Activated T-cell treated with anti-CD3 and anti-CD28 coated beads, Interleukin-2, amount 50 U/mL, for 48 hours (primary cell): Measurements from ENCODE around the gene PHLPP1.

Experiments used
- DNase-seq, 2 experiments: peaks; one replicate each; pipeline ENCODE4 v3.0.0-alpha.2; 2020

The PHLPP1 gene

DNA sequence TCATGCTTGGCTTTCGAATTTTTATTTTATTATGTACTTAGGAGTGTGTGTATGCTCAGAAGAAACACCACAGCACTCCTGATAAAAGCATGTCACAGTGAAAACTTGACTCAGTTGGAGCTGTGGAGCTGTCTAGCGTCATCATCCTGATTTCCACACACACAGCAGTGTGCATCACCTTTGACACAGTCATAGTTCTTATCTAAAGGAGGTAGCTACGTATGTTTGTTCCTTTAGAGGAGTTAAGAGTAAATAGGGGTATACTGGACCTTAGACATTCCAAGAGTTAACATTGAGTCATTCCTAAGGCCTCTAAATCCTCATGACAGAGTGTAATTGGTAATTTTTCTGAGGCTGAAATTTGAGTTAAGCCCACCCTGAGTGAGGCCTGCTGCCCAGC, 96.9 kb downstream of the PHLPP1 start:
- DNase-seq, result no peak

DNA sequence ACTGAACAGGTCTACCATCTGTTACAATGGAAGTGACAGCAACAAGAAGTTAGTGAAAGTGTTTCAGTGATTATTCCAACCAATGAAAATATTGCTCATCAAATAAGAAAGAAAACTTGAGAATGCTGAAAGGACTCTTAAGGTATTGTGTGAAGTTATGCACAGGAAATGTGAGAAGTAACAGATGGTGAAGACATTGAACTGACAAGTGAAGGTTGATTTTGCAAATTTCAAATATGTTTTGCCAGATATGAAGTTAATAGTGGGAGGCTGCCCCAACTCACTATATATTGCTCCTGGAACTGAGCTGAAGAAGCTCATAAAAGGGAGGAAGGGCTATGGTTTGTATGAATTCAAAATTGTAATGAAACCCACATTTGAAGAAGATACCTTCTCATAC, 97.5 kb downstream of the PHLPP1 start:
- no peak for DNase-seq

DNA sequence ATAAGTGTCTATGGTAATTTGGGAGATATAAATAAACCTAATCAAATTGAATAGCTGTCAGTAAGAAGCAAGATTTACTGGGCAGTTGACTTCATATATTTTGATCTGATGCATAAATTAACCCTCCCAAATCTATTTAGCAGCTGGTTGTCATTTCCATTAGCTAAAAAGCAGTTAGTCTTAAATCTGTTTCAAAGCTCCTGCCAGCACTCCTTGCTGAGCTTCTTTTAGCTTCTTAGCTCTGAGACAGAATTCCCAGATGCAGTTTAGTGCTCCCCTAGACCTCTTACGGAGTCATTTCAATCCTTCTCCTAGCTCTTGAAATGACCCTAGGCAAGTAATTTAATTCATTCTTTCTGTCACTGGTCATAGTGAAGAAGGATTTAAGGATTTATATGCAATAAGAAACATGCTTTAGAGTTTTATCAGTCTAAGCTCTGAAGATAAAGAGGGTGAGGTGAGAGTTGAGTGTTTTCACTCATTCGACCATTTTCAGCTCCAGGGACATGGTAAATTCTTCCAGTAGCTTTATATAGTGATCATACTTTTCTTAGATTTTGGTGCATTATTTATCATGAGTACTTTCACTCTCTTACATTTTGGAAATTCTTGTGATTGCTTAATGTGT, 98.9 kb downstream of the PHLPP1 start:
- DNase-seq, result no peak

DNA sequence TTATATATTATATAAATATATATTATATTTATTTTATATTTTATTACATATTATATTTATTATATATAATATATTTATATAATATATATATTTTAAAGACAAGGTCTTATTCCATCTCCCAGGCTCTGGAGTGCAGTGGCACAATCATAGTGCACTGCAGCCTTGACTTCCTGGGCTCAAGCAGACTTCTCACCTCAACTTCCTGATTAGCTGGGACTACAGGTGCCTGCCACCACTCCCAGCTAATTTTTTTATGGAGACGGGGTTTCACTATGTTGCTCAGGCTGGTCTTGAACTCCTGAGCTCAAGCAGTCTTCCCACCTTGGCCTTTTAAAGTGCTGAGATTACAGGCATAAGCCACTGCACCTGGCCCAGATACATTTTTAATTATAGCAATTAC, 110.0 kb downstream of the PHLPP1 start:
- no peak for DNase-seq

DNA sequence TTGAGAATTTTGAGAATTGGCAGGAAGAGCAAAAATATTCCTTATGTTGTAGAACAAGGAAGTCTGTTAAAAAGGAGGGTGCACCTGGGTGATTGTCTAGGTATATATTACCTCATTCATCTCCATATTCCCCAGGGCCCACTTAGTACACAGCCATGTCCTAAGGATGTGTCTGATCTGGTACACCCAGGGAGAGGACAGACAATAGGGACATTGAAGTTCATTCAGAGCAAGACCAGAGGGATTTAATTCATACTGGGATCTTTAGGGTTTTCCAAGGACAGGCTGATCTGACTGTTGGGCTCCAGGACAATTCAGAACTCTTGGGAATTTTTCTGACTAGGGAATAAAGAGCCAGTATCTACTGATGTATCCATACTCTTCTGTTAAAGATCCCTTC, 112.1 kb downstream of the PHLPP1 start:
- DNase-seq, result no peak

DNA sequence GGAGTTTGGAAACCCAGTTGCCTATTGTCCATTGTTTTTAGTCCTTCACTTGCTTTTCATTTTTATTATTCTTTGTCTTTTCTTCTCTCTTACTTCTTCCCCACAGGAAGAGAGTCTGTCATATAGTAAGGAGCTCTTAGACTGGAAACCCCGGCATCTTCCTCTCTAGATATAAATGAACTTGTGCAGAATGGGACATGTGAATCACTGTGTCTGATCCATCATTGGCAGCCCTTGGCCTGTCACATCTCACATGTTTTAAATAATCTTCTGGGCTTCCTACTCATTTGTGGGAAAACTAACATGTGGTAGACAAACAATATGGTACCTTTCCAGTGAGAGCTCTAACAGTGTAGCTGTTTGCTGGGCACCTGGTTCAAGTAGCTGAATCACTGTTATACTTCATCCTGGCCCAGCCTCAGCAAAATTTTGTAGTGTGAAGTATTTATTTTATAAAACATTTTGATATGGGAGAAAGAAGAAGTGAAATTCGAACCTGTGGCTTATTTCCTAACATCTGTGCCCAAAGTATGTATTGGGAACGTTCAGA, 112.8 kb downstream of the PHLPP1 start:
- no peak for DNase-seq

DNA sequence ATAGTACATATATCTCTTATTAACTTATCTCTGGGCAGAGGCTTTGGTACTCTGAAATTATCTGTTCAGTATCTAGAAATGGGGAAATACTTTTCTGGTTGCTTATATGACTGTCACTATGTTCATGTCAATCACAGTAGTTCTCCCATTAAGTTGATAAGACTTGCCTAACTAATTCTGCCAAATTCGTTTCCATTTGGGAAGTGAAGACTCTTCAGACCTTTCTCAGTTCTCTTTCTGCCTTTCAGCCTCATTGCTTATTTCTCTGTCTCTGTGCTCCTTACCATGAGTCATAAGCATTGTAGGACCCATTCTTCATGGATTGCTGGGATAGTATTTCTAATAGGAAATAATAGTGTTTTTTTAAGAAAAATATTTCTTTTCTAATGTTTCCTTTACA, 113.5 kb downstream of the PHLPP1 start:
- DNase-seq, result no peak

DNA sequence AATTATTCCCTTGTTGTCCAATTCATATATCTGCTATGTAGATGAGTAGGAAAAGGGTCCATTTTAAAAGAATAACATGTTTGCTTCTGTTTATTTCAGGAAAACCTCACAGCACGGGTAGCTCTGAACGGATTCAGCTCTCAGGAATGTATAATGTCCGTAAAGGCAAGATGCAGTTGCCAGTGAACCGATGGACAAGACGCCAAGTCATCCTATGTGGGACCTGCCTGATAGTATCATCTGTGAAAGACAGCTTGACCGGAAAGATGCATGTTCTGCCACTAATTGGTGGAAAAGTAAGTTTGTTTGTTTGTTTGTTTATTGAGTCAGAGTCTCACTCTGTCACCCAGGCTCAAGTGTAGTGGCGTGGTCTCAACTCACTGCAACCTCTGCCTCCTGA, 114.6 kb downstream of the PHLPP1 start:
- no peak for DNase-seq

DNA sequence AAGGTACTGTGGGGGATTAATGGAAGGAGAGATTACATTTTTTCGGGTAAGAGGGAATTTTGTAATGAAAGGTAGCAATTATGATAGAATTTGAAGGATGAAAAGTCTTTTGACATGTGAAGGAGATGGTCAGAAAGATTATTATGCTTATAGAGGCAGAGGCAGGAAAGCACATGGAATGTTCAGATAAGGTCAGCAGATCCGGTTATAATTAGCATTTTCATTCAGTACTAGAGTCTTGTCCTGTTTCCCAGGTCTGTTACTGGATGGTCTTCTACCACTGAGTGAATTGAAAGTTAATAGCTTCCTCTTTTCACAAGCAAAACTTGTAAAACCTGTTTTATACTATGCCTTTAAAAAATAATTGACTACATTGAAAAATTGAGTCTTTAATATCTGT, 116.9 kb downstream of the PHLPP1 start:
- DNase-seq, result no peak

DNA sequence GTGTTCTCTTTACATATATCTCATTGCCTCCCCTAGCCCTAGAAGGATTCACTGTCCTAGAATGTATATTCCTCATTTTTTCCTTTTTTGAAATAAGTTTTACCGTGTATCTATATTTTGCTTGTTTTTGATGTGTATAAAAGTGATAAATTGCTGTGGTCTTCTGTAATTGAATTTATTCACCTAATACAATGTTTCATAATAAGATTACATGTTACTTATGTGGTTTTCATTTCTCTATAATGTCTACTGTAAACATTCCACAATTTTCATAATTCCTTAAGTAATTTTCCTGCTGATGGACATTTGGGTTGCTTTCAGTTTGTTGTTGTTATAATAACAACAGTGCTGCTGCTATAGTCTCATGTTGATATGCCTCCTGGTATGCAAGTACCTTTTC, 118.2 kb downstream of the PHLPP1 start:
- DNase-seq, result no peak

DNA sequence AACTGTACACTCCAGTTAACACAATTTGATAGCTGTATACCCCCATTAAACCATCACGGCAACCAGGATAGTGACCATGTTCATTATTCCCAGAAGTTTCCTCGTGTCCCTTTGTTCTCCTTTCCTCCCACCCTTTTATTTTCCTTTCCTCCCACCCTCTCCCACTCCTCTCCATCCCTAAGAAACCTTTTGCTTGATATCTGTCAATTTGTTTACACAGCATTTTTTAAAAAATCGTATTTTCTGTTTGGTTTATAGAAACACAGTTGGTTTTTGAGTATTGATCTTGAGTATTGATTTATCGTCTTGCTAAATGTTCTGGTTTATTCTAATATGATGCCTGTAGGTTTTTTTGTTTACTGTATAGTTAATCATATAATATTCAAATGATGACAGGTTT, 119.4 kb downstream of the PHLPP1 start:
- DNase-seq, result no peak

DNA sequence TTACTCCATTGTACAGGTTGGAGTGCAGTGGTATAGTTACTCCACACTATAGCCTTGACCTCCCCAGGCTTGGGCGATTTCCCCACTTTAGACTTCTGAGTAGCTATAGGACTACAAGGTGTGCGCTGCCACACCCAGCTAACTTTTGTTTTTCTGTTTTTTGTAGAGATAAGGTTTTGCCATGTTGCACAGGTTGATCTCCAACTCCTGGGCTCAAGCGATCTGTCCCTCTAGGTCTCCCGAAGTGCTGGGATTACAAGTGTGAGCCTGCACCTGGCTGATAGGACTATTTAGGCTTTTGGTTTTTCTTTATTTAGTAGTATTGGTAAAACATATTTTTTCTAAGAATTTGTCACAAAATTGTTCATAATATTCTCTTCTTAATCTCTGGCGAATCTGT, 121.7 kb downstream of the PHLPP1 start:
- no peak for DNase-seq

DNA sequence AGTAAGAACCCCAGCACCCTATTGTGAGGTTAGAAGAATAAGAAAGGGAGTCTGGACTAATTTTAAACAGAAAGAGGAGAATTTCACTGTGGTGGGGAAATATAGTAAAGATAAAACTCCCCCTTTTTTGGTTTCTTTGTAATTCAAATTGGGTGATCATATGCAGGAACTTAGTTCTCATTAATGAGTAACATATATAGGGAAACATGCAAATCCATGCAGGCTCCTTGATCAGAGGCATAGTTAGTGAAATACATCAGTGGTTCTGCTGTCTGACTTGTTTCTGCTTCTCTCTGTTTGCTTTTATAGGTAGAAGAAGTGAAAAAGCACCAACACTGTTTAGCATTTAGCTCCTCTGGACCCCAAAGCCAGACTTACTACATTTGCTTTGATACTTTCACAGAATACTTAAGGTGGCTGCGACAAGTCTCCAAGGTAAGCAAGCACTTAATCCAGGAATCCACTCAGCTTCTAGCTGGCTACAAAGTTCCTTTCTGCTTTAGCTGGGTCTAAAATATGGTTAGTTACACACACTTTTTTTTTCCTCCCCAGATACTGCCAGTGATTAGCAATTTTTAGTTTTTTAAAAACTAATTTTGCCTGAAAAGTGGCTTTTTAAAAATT, 123.2 kb downstream of the PHLPP1 start:
- DNase-seq, result no peak

DNA sequence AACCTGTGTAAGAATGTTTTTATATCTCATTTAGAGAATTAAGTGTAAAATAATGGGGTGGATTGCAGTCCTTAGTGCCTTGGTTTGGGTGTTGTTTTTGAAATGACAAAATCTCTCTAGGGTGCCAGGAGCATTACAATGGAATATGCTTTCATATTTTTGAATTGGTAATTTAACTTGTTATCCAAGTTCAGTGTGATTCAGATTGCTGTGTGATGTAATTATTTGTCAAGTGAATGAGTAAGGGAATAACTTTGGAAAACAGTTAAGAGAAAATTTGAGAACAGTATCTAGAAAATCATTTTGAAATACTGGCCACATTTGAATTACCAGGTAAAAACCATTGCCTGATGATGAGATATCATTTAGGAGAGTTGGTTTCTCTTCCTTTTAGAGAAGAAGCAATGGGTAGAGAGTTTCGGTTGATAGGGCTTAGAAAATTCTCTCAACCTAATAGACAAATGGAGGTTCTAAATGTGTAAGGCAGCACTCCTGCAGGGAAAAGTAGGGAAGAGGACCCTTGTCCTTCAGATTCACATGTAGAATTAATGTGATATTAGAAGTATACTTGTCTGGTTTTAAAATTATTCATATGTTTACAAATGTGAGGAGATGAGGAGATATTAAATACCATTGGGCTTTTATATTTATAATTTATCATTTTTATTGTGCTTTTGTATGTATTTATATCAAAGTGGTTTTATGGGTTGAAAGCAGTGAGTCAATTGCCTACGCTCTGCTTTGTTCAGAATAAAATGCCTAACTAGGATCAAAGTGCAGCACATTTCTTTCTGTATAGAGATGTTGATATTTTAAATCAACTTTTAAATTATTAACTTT, 124.8 kb downstream of the PHLPP1 start:
- no peak for DNase-seq

DNA sequence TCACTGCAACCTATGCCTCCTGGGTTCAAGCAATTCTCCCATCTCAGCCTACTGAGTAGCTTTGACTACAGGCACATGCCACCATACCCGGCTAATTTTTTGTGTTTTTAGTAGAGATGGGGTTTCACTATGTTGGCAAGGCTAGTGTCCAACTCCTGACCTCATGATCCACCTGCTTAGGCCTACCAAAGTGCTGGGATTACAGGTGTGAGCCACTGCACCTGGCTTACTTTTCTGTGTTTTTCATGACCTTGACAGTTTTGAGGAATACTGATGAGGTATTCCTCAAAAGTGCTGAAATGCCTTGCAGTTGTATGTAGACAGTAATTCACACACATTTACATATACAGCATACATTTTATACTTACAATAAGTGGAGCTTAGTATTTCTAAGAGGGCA, 126.1 kb downstream of the PHLPP1 start:
- no peak for DNase-seq

DNA sequence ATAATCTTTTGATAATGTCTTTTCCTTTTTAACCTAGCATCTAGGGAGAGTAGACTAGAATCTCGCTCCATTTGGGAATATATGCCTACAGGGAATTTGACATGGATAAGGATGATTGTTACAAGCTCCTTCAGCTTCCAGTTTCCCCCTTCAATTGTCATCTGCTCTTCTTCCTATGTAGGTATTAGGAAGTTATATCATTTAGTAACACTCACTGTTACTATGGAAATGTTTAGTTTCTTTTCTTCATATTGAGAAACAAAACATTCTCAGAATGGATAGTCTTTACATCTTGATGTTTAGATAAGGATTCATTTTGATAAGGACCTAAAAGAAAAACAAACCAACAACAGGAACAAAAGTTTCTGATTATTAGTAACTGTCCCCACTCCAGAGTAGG, 127.6 kb downstream of the PHLPP1 start:
- DNase-seq, result no peak

DNA sequence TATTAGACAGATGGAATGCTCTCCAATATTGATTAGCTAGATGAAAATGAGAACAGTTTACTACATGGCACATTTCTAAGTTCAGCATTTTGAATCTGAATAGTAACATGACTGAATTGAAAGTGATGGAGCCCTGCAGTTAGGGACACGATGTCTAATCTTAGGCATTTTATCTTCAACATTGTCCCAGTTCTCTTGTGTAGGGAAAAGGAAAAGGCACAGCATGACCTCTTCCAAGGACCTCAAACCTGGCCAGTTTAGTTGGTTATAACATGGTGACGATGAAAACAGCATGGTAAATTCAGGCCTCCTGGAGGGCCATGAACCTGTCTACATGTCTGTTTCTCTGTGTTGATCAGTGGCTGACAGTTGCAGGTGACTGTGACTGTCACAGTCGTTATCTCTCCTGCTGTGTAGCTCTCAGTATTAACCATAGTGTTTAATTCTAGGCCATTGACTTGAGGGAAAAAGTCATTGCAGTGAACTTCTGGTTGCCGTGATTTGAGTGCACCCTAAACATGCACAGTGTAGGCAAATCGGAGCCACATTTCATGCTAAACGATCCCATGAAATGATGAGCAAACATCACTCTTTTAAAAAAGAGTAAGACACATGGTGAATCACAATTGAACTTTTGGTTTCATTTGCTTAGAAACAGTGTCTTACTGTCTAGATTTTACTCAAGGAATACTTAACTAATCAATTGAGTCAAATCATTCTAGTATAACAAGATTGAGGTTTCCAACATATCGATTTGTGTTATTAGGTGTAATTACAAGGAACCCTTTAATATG, 129.7 kb downstream of the PHLPP1 start:
- DNase-seq, result peak; percentile 46 to 60

DNA sequence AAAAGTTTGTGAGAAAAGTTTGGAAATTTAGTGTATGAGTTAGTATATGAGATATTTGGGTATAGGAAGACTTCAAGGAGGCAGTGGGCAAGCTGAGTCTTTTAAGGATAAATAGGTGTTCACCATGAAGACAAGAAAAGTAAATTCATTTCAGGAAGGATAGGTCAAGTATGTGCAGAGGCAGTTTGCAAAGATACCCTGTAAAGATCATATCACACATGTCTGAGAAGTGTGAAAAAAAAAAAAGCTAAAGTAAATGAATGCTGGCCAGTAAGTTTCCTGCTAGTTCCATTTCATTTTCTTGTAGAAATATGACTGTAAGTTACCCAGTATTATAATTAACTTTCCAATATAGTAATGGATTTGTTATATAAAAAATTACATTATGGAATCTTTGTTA, 131.0 kb downstream of the PHLPP1 start:
- no peak for DNase-seq

DNA sequence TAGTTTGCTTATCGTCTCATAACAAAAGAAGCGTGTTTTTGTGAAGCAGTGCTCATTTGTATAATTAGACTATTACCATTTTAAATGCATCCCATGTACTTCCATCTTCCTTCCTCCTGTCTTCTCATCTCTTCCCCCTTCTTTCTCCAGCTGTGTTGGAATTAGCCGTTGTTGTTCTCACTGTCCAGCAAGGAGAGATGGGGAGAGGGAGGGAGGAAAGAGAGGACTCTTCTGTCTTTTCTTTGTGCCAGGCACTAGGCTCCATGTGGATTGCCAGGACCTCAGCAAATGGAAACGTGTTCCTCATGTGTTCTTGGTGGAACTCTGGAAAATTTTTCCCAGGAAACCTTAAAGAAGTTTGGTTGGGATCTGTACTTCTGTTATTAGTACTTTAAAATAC, 131.7 kb downstream of the PHLPP1 start:
- no peak for DNase-seq

DNA sequence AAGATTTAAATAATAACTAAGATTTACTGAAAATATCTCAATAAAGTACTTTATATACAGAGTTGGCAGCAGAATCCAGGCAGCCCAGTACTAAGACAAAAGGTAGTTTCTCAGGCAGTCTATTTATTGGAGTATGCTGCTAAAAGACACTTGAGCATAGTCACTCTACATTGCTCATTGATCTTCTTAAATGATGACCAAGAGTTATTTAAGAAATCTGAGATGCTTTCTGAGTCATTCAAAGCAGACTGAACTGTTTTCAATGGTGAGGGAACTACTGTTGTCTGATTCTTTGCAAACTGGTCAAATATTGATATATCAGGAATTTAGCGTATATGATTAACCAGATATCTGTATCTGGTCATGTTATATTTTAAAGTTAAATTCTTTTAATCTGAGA, 133.6 kb downstream of the PHLPP1 start:
- DNase-seq, result no peak

DNA sequence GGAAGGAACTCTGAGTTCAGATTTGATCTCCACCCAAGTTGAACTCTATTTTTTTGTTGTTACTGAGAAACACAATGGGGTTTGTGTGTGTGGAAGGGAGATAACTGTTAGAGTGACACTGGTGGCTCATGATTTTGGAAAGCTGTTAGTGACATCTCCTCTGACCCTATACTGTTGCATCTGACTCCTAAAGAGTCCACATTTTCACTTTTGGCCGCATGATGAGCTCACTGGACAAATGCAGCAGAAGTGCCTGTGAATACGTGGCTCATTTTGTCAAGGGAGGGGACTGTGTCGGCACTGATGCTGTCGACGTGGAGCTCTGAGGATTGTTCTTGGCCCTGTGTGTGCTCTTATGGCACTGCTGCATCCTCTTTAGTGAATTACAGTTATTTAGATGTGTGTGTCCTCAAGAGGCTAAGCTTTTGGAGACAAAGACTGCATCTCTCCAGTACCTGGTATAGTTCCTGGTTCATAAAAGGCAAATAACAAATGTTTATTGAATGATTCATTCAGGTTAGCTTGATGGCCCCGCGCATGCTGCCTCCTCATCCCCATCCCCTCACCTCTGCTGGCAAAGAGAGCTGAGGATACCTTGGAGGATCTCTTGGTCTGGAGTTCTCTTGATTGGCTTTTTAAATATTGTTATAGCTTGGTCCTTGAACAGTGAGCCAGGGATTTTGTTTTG, 135.4 kb downstream of the PHLPP1 start:
- DNase-seq, result no peak

DNA sequence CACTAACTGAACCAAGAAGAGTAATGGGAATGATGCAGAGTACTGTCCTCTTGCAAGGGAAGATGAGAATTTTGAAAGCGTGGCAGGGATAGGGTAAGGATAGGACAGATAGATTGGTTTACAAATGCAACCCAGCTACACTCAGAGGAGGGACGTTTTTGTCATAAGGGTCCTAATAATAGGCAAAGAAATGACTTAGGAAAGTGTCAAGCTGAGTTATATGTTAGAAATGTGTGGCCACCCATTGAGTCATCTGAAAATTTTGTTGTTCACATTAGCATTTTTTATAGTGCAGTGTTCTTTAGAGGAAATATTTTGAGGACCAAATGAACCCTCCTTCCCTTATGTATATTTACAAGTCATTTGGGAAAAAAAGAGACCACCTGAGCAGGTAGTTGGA, 137.5 kb downstream of the PHLPP1 start:
- no peak for DNase-seq

DNA sequence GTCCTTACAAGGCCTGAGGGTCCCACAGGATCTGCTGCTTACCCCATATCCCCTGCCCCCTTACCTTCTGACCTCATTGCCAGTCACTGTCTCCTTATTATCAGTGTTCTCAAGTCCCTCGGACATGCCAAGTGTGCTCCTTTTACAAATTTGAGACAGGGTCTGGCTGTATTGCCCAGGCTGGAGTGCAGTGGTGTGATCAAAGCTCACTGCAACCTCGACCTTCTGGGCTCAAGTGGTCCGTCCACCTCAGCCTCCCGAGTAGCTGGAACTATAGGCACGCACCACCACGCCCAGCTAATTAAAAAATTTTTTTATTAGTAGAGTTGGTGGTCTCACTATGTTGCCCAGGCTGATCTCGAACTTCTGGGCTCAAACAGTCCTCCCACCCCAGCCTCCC, 141.0 kb downstream of the PHLPP1 start:
- no peak for DNase-seq
